HepG2 (cell line): ENCODE results near the gene ERO1A. TPM values are rescaled to one million over a fixed set of nuclear protein-coding genes. Genes with fewer than 3 reads are reported as not detected.
A peak's percentile ranks its signal among the peaks of the same experiment; 100 is the strongest.

Experiments used
- ATAC-seq: fragments of 200-7000 bp; cut with Tn5 transposase; 3 replicates; pipeline ENCODE4 v1.9.1; 2020; ENCODE audit warnings: mild to moderate bottlenecking, moderate library complexity
- BruUV-seq: library from RNA; stranded (reverse); fragments of 400-500 nt; replicated peaks from 2 replicates; lab custom pipeline; 2021; lab: Mats Ljungman, UMichigan
- CTCF ChIA-PET: fragments of 300-600 bp; formaldehyde crosslinking; extraction: SDS; loops from one replicate; lab custom pipeline; 2021; ENCODE audit warnings: low total read pairs, inconsistent platforms, low intra/inter-chr PET ratio; lab: Yijun Ruan, JAX
- POLR2A ChIA-PET: fragments of 350-600 bp; sonication (Branson Sonifier 250); formaldehyde crosslinking; loops from one replicate; lab custom pipeline; 2020; ENCODE audit warnings: antibody characterized with exemption, inconsistent platforms; lab: Yijun Ruan, JAX
- DNase-seq: peaks from one replicate; pipeline ENCODE4 v3.0.0-alpha.2; 2015; ENCODE audit warnings: low spot score
- FAIRE-seq: peaks from 3 replicates; lab custom pipeline; 2011; peaks lifted over from hg19 to GRCh38; lab: Jason Lieb, UNC
- H2AFZ ChIP-seq: one replicate; pipeline ENCODE4 v1.6.1; 2011; ENCODE audit warnings: low read length, inconsistent platforms
- H3K27ac ChIP-seq: fragments of 300-600 bp; 3 replicates; pipeline ENCODE4 v1.8.0; 2011; ENCODE audit warnings: mixed run types, mild to moderate bottlenecking, mixed read lengths, low read length, inconsistent platforms; ENCODE audit not compliant: insufficient read depth; ENCODE audit errors: extremely low read length
- H3K27me3 ChIP-seq, 2 experiments: fragments of 200-600 bp in 1 of 2; 2 replicates in 1 of 2; 3 replicates in 1 of 2; pipeline versions ENCODE4 v1.6.0 to v1.8.0; 2011; ENCODE audit warnings: low read length in 2 of 2, mild to moderate bottlenecking in 2 of 2, moderate library complexity in 2 of 2, inconsistent platforms in 1 of 2; ENCODE audit not compliant: insufficient read depth in 2 of 2, control insufficient read depth in 1 of 2
- H3K36me3 ChIP-seq, 2 experiments: fragments of 200-600 bp in 1 of 2; replicated peaks in 1 of 2; 2 replicates in 1 of 2; 3 replicates in 1 of 2; pipeline versions ENCODE4 v1.5.1 to v1.8.0; 2011; ENCODE audit warnings: low read length in 2 of 2, inconsistent platforms in 1 of 2; ENCODE audit not compliant: insufficient read depth in 2 of 2, control insufficient read depth in 1 of 2
- H3K4me1 ChIP-seq: 2 replicates; pipeline ENCODE4 v1.5.1; 2012; ENCODE audit warnings: low read length, inconsistent platforms; ENCODE audit not compliant: insufficient read depth
- H3K4me2 ChIP-seq: 2 replicates; pipeline ENCODE4 v1.6.0; 2011; ENCODE audit warnings: low read depth, low read length, inconsistent platforms
- H3K4me3 ChIP-seq, 3 experiments: fragments of 200-600 bp in 1 of 3; sonication (generic), shearing (Covaris generic) in 1 of 3; replicated peaks in 1 of 3; 2 replicates each; pipeline ENCODE4 v1.5.1; 2011 to 2016; ENCODE audit warnings: low read length in 3 of 3, inconsistent platforms in 2 of 3, low read depth in 2 of 3, mild to moderate bottlenecking in 2 of 3, control low read depth in 1 of 3, mixed read lengths in 1 of 3; ENCODE audit not compliant: insufficient read depth in 1 of 3
- H3K79me2 ChIP-seq: one replicate; pipeline ENCODE4 v1.6.1; 2011; ENCODE audit warnings: low read length, inconsistent platforms; ENCODE audit not compliant: insufficient read depth
- H3K9ac ChIP-seq: 2 replicates; pipeline ENCODE4 v1.6.0; 2011; ENCODE audit warnings: mild to moderate bottlenecking, low read depth, low read length, inconsistent platforms; ENCODE audit not compliant: insufficient read depth
- H3K9me3 ChIP-seq: 2 replicates; pipeline ENCODE4 v1.5.1; 2012; ENCODE audit warnings: mild to moderate bottlenecking, low read length
- H4K20me1 ChIP-seq: 2 replicates; pipeline ENCODE4 v1.6.0; 2011; ENCODE audit warnings: inconsistent platforms, mild to moderate bottlenecking, low read length, moderate library complexity; ENCODE audit not compliant: insufficient read depth
- ATRX ChIP-seq: sonication (generic); formaldehyde crosslinking; IDR thresholded peaks from 2 replicates; pipeline ENCODE4 v1.4.0; 2020; ENCODE audit warnings: missing genetic modification reagents, borderline replicate concordance
- GLI4 ChIP-seq: sonication (generic); formaldehyde crosslinking; IDR thresholded peaks from 2 replicates; pipeline ENCODE4 v1.5.1; 2020; ENCODE audit warnings: missing genetic modification reagents, mild to moderate bottlenecking, moderate library complexity, borderline replicate concordance
- HNRNPUL1 ChIP-seq: fragments of 200-400 bp; formaldehyde crosslinking; IDR thresholded peaks from 2 replicates; pipeline ENCODE4 v1.6.1; 2017; ENCODE audit warnings: low read depth, mild to moderate bottlenecking, low read length, moderate library complexity
- HOXA5 ChIP-seq: sonication (generic); formaldehyde crosslinking; IDR thresholded peaks from 2 replicates; pipeline ENCODE4 v1.4.0; 2020; ENCODE audit warnings: missing genetic modification reagents
- NFE2 ChIP-seq: sonication (generic); formaldehyde crosslinking; IDR thresholded peaks from 2 replicates; pipeline ENCODE4 v1.4.0; 2020; ENCODE audit warnings: missing genetic modification reagents
- PLRG1 ChIP-seq: fragments of 450-650 bp; conservative IDR thresholded peaks from 2 replicates; pipeline ENCODE4 v1.6.1; 2016
- PRMT3 ChIP-seq: sonication (generic); formaldehyde crosslinking; IDR thresholded peaks from 2 replicates; pipeline ENCODE4 v1.8.1; 2022; ENCODE audit warnings: low read depth, mild to moderate bottlenecking, moderate library complexity, missing genetic modification reagents, borderline replicate concordance
- RELA ChIP-seq: sonication (generic); formaldehyde crosslinking; IDR thresholded peaks from 2 replicates; pipeline ENCODE4 v1.4.0; 2020; ENCODE audit warnings: missing genetic modification reagents
- SNRNP70 ChIP-seq: fragments of 200-400 bp; formaldehyde crosslinking; IDR thresholded peaks from 2 replicates; pipeline ENCODE4 v1.6.1; 2017; ENCODE audit warnings: mild to moderate bottlenecking, low read depth, low read length, moderate library complexity
- ZNF577 ChIP-seq: sonication (generic); formaldehyde crosslinking; IDR thresholded peaks from 2 replicates; pipeline ENCODE4 v1.4.0; 2020; ENCODE audit warnings: mild to moderate bottlenecking, low read depth, missing genetic modification reagents, borderline replicate concordance
- ZNF749 ChIP-seq: sonication (generic); formaldehyde crosslinking; IDR thresholded peaks from 2 replicates; pipeline ENCODE4 v1.8.0; 2022; ENCODE audit warnings: mild to moderate bottlenecking, missing genetic modification reagents, moderate library complexity, borderline replicate concordance
- WGBS: methylation state at CpG from one replicate; pipeline ENCODE4 v1.1.6; 2017; ENCODE audit warnings: low lambda C conversion rate; 5-methylcytosine and 5-hydroxymethylcytosine counted together
- in situ Hi-C: cut with HindIII; loops from 2 replicates; pipeline ENCODE4 v1.10.0; 2017; ENCODE audit warnings: low pct_unique_long_range_greater_than_20kb; ENCODE audit not compliant: extremely low pct_ligation_motif_present
- intact Hi-C: fragments of 100-400 bp; cut with micrococcal nuclease; formaldehyde crosslinking; loops from one replicate; pipeline ENCODE4 v1.10.0; 2022; ENCODE audit not compliant: unreplicated experiment
- polyA plus RNA-seq, 8 experiments: library from polyadenylated mRNA; depleted of rRNA in 3 of 8; stranded (reverse) in 7 of 8; unstranded in 1 of 8; fragments of >200 nt; fragmentation: Illumina TruSeq in 4 of 8; extraction: Trizol in 4 of 8; gene quantifications; 2 replicates each; pipeline versions ENCODE4 v1.2.1 to v1.2.3, GENCODE V29; 2011 to 2016; ENCODE audit warnings: low read depth in 4 of 8, missing spikeins in 1 of 8, mixed read lengths in 1 of 8; ENCODE audit not compliant: insufficient read depth in 1 of 8
- total RNA-seq, 5 experiments: library from RNA; depleted of rRNA; stranded (reverse); fragments of >200 nt; fragmentation: Illumina TruSeq; extraction: Trizol; gene quantifications; 2 replicates each; pipeline ENCODE4 v1.2.3, GENCODE V29; 2016; ENCODE audit warnings: low read depth in 1 of 5
- TF ChIP-seq, protein P1 (sequence below): sonication (generic); formaldehyde crosslinking; IDR thresholded peaks from 2 replicates; pipeline ENCODE4 v1.8.0; 2022; ENCODE audit warnings: missing genetic modification reagents, mild to moderate bottlenecking, borderline replicate concordance
- TF ChIP-seq, protein P2 (sequence below): sonication (generic); formaldehyde crosslinking; IDR thresholded peaks from 2 replicates; pipeline ENCODE4 v1.5.1; 2020; ENCODE audit warnings: mild to moderate bottlenecking, missing genetic modification reagents, moderate library complexity
- TF ChIP-seq, protein P3 (sequence below): sonication (generic); formaldehyde crosslinking; IDR thresholded peaks from 2 replicates; pipeline ENCODE4 v1.5.1; 2020; ENCODE audit warnings: missing genetic modification reagents, mild to moderate bottlenecking, borderline replicate concordance
- TF ChIP-seq, protein P4 (sequence below): sonication (generic); formaldehyde crosslinking; IDR thresholded peaks from 2 replicates; pipeline ENCODE4 v1.4.0; 2020; ENCODE audit warnings: missing genetic modification reagents

The ERO1A gene
- total and polyA plus RNA-seq, 2 of the 13 experiments (the other 11 are each of a cell fraction or from before 2014, with no cell fraction given), result 60.3 to 137 TPM

DNA sequence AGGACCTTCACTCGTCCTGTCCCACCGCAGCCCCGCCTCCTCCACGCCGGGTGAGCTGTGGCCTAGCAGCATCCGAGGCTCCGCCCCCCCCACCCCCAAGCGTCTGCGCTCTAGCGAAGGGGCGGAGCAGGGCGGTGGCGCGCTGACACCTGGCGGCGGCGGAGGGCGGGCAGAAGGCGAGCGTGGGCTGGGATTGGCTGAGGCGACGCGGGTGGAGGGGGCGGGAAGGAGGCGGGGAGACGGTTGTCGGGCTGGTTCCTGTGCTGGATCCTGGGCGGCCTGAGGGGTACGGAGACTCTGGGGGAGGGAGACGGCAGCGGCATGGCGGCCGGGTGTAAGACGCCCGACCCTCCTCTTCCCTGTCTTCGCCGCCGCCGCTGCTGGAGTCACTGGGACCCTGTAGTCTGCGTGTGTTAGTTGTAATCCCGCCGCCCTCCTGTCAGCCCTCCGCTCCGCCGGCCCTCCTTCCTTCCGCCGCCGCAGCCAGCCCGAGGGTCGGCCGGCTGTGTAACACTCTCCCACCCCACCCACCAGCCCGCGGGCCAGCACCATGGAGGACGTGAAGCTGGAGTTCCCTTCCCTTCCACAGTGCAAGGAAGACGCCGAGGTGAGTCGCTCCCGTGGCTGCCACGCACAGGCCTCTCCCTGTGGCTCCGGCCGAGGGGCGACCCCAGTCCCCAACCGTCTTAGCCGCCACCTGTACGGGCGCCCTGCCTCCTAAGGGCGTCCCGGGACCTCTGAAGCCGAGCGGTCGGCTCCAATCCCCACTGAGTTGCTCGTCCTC is 34.8 kb upstream of the ERO1A start, which contains the start of gene STYX:
Gene STYX (plus strand): TSS at position 242 of the 784 bp plus-strand sequence. CDS start 309 bp downstream, at position 551.
- H3K79me2 ChIP-seq, result peaks cover 41% of the 10 kb centered on the region
- ChIA-PET POLR2A (interaction anchor here (0.7 to 2.3 kb wide), 14 partner anchors 8 to 178 kb away, joined by 3 to 19 read pairs (median 4); partner anchors contain the start of genes ERO1A, GNPNAT1, GPR137C and PSMC6), CTCF (no interaction called here)
- intact Hi-C loops, result loop anchor here (2.0 to 10.0 kb wide), 2 partner anchors 45 to 61 kb away; partner anchors contain the start of gene GNPNAT1
- H3K36me3 ChIP-seq, result peaks cover 2 to 16% of the 10 kb centered on the region in 2 experiments; a peak in 3 of 5 replicates
- peak within 1 kb of the TSS; percentile 81 for H3K9ac ChIP-seq
- no peaks in the 10 kb centered on the region for H3K9me3 ChIP-seq
- no peaks in the 10 kb centered on the region; a peak in 1 of 5 replicates for H3K27me3 ChIP-seq
- H3K4me2 ChIP-seq, result peak within 1 kb of the TSS; percentile 64
- peaks cover 29% of the 10 kb centered on the region for H3K4me1 ChIP-seq
- peak; percentile 95 for DNase-seq
- no peaks in the 10 kb centered on the region for H4K20me1 ChIP-seq
- 0% methylated on average over 6 of the region's 72 CpGs for WGBS
- peak within 1 kb of the TSS; percentile 90 to 99 (median 90) for H3K4me3 ChIP-seq
- FAIRE-seq, result no peak
- peak within 1 kb of the TSS; percentile 63 for H3K27ac ChIP-seq
- BruUV-seq, result no TSS peak
- in situ Hi-C loops, result no loop called here
- ATAC-seq, result peak; percentile 98
- H2AFZ ChIP-seq, result no peak within 1 kb of the TSS
- TF ChIP-seq SNRNP70 (no peak), HOXA5 (CRISPR knock-in tag) (no peak), GLI4 (CRISPR knock-in tag) (no peak), RELA (CRISPR knock-in tag) (no peak), PLRG1 (no peak), ZNF577 (CRISPR knock-in tag) (no peak), PRMT3 (no peak), ZNF749 (CRISPR knock-in tag) (peak; percentile 68; the same call in 1 of the 2 replicates), ATRX (no peak), NFE2 (CRISPR knock-in tag) (no peak), HNRNPUL1 (no peak)
- TF ChIP-seq, protein P1, sequence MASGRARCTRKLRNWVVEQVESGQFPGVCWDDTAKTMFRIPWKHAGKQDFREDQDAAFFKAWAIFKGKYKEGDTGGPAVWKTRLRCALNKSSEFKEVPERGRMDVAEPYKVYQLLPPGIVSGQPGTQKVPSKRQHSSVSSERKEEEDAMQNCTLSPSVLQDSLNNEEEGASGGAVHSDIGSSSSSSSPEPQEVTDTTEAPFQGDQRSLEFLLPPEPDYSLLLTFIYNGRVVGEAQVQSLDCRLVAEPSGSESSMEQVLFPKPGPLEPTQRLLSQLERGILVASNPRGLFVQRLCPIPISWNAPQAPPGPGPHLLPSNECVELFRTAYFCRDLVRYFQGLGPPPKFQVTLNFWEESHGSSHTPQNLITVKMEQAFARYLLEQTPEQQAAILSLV (CRISPR knock-in tag), result peak; percentile 61; the same call in 1 of the 2 replicates
- TF ChIP-seq, protein P2, sequence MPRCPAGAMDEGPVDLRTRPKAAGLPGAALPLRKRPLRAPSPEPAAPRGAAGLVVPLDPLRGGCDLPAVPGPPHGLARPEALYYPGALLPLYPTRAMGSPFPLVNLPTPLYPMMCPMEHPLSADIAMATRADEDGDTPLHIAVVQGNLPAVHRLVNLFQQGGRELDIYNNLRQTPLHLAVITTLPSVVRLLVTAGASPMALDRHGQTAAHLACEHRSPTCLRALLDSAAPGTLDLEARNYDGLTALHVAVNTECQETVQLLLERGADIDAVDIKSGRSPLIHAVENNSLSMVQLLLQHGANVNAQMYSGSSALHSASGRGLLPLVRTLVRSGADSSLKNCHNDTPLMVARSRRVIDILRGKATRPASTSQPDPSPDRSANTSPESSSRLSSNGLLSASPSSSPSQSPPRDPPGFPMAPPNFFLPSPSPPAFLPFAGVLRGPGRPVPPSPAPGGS (CRISPR knock-in tag), result peak; percentile 54; the same call in 1 of the 2 replicates
- TF ChIP-seq, protein P3, sequence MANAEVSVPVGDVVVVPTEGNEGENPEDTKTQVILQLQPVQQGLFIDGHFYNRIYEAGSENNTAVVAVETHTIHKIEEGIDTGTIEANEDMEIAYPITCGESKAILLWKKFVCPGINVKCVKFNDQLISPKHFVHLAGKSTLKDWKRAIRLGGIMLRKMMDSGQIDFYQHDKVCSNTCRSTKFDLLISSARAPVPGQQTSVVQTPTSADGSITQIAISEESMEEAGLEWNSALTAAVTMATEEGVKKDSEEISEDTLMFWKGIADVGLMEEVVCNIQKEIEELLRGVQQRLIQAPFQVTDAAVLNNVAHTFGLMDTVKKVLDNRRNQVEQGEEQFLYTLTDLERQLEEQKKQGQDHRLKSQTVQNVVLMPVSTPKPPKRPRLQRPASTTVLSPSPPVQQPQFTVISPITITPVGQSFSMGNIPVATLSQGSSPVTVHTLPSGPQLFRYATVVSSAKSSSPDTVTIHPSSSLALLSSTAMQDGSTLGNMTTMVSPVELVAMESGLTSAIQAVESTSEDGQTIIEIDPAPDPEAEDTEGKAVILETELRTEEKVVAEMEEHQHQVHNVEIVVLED (CRISPR knock-in tag), result peak; percentile 95
- TF ChIP-seq, protein P4, sequence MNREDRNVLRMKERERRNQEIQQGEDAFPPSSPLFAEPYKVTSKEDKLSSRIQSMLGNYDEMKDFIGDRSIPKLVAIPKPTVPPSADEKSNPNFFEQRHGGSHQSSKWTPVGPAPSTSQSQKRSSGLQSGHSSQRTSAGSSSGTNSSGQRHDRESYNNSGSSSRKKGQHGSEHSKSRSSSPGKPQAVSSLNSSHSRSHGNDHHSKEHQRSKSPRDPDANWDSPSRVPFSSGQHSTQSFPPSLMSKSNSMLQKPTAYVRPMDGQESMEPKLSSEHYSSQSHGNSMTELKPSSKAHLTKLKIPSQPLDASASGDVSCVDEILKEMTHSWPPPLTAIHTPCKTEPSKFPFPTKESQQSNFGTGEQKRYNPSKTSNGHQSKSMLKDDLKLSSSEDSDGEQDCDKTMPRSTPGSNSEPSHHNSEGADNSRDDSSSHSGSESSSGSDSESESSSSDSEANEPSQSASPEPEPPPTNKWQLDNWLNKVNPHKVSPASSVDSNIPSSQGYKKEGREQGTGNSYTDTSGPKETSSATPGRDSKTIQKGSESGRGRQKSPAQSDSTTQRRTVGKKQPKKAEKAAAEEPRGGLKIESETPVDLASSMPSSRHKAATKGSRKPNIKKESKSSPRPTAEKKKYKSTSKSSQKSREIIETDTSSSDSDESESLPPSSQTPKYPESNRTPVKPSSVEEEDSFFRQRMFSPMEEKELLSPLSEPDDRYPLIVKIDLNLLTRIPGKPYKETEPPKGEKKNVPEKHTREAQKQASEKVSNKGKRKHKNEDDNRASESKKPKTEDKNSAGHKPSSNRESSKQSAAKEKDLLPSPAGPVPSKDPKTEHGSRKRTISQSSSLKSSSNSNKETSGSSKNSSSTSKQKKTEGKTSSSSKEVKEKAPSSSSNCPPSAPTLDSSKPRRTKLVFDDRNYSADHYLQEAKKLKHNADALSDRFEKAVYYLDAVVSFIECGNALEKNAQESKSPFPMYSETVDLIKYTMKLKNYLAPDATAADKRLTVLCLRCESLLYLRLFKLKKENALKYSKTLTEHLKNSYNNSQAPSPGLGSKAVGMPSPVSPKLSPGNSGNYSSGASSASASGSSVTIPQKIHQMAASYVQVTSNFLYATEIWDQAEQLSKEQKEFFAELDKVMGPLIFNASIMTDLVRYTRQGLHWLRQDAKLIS (CRISPR knock-in tag), result no peak; the same call in 1 of the 2 replicates
